ENCODE data around the gene LEPROT.
A peak's percentile ranks its signal among the peaks of the same experiment; 100 is the strongest.
"Not testable (repeated sequence)": the region's sequence is repeated elsewhere in the genome, so short reads cannot be mapped to it uniquely, and the experiment has no call there.

The LEPROT gene

GRCh38 chr1:65437616-65438015 lies 17.1 kb downstream of the LEPROT start:
- DNase-seq (ENCODE audit: low spot score): no peak

GRCh38 chr1:65440322-65440900 lies 19.9 kb downstream of the LEPROT start:
- DNase-seq (ENCODE audit: low spot score): no peak

GRCh38 chr1:65440915-65441314 lies 20.4 kb downstream of the LEPROT start:
- peak; percentile 70 for DNase-seq (ENCODE audit: low spot score)

- DNase-seq (ENCODE audit: low spot score): no peak
These were observed 21.0 kb downstream of the LEPROT start for GRCh38 chr1:65441464-65441863.

GRCh38 chr1:65442442-65442841 lies 22.0 kb downstream of the LEPROT start:
- no peak for DNase-seq (ENCODE audit: low spot score)

- no peak for DNase-seq (ENCODE audit: low spot score)
These were observed 23.2 kb downstream of the LEPROT start for GRCh38 chr1:65443647-65444046.

- no peak for DNase-seq (ENCODE audit: low spot score)
These were observed 23.7 kb downstream of the LEPROT start for GRCh38 chr1:65444128-65444640.

- no peak for DNase-seq (ENCODE audit: low spot score)
These were observed 25.4 kb downstream of the LEPROT start for GRCh38 chr1:65445837-65446236.

- no peak for DNase-seq (ENCODE audit: low spot score)
These were observed 28.9 kb downstream of the LEPROT start for GRCh38 chr1:65449214-65449823.

GRCh38 chr1:65455678-65456077 lies 35.2 kb downstream of the LEPROT start:
- DNase-seq (ENCODE audit: low spot score): not testable (repeated sequence)

- no peak for DNase-seq (ENCODE audit: low spot score)
These were observed 36.0 kb downstream of the LEPROT start for GRCh38 chr1:65456481-65456880.

GRCh38 chr1:65457868-65458267 lies 37.4 kb downstream of the LEPROT start:
- no peak for DNase-seq (ENCODE audit: low spot score)

GRCh38 chr1:65458730-65459396 lies 38.4 kb downstream of the LEPROT start:
- peak; percentile 36 for DNase-seq (ENCODE audit: low spot score)

- DNase-seq (ENCODE audit: low spot score): peak; percentile 61
These were observed 38.9 kb downstream of the LEPROT start for GRCh38 chr1:65459397-65459768.

GRCh38 chr1:65465837-65466236 lies 45.4 kb downstream of the LEPROT start:
- DNase-seq (ENCODE audit: low spot score): not testable (repeated sequence)

- DNase-seq (ENCODE audit: low spot score): peak; percentile 18
These were observed 47.1 kb downstream of the LEPROT start for GRCh38 chr1:65467536-65467935.

GRCh38 chr1:65469126-65469888 lies 48.8 kb downstream of the LEPROT start:
- peak; percentile 21 for DNase-seq (ENCODE audit: low spot score)

- peak; percentile 14 for DNase-seq (ENCODE audit: low spot score)
These were observed 49.4 kb downstream of the LEPROT start for GRCh38 chr1:65469889-65470340.

GRCh38 chr1:65470766-65471165 lies 50.3 kb downstream of the LEPROT start:
- no peak for DNase-seq (ENCODE audit: low spot score)

GRCh38 chr1:65471213-65471833 lies 50.9 kb downstream of the LEPROT start:
- no peak for DNase-seq (ENCODE audit: low spot score)

GRCh38 chr1:65471861-65472332 lies 51.4 kb downstream of the LEPROT start:
- peak; percentile 36 for DNase-seq (ENCODE audit: low spot score)

- no peak for DNase-seq (ENCODE audit: low spot score)
These were observed 55.9 kb downstream of the LEPROT start for GRCh38 chr1:65476327-65476726.

Measured in AG20443 (cell line).